Naive B cell (primary cell): Measurements from ENCODE around the gene TUB. TPM values are rescaled to one million over a fixed set of nuclear protein-coding genes. Genes with fewer than 3 reads are reported as not detected.

Experiments used
- ATAC-seq, 2 donors: fragments of 150-1000 bp; cut with Tn5 transposase; 2 replicates each; pipeline ENCODE4 v1.10.0; 2021; ENCODE audit warnings: low read depth in 2 of 2, mild to moderate bottlenecking in 2 of 2, moderate library complexity in 2 of 2
- DNase-seq: peaks from one replicate; pipeline ENCODE4 v3.0.0; 2022
- H3K27ac Mint-ChIP-seq, 6 donors: one replicate each; pipeline ENCODE4 v1.8.0; 2020 to 2022; ENCODE audit warnings: mild to moderate bottlenecking in 6 of 6, mixed read lengths in 6 of 6, moderate library complexity in 5 of 6, inconsistent platforms in 2 of 6
- H3K27me3 Mint-ChIP-seq, 3 donors: one replicate each; pipeline ENCODE4 v1.8.0; 2021 to 2022; ENCODE audit warnings: mixed read lengths in 3 of 3, mild to moderate bottlenecking in 1 of 3
- H3K36me3 Mint-ChIP-seq, 2 donors: one replicate each; pipeline ENCODE4 v1.8.0; 2020 to 2022; ENCODE audit warnings: mixed read lengths in 2 of 2, inconsistent platforms in 1 of 2, mild to moderate bottlenecking in 1 of 2
- H3K4me1 Mint-ChIP-seq, 3 donors: one replicate each; pipeline ENCODE4 v1.8.0; 2020 to 2022; ENCODE audit warnings: mixed read lengths in 3 of 3, inconsistent platforms in 1 of 3, mild to moderate bottlenecking in 1 of 3, moderate library complexity in 1 of 3
- H3K4me3 Mint-ChIP-seq, 8 donors: one replicate each; pipeline ENCODE4 v1.8.0; 2020 to 2022; ENCODE audit warnings: mild to moderate bottlenecking in 8 of 8, mixed read lengths in 8 of 8, moderate library complexity in 8 of 8, inconsistent platforms in 2 of 8
- H3K9me3 Mint-ChIP-seq, 7 donors: one replicate each; pipeline ENCODE4 v1.8.0; 2020 to 2022; ENCODE audit warnings: mixed read lengths in 7 of 7, mild to moderate bottlenecking in 5 of 7, inconsistent platforms in 2 of 7, moderate library complexity in 1 of 7
- polyA plus RNA-seq, 6 donors: library from polyadenylated mRNA; unstranded; fragments of 300-500 nt; fragmentation: Illumina TruSeq; gene quantifications; one replicate each; pipeline ENCODE4 v1.2.3, GENCODE V29; 2021; ENCODE audit warnings: low read depth in 6 of 6

TUB gene
- polyA plus RNA-seq, 6 donors from 2014 or later = 0.05 to 0.12 (median 0.11) TPM; not detected in 3

DNA sequence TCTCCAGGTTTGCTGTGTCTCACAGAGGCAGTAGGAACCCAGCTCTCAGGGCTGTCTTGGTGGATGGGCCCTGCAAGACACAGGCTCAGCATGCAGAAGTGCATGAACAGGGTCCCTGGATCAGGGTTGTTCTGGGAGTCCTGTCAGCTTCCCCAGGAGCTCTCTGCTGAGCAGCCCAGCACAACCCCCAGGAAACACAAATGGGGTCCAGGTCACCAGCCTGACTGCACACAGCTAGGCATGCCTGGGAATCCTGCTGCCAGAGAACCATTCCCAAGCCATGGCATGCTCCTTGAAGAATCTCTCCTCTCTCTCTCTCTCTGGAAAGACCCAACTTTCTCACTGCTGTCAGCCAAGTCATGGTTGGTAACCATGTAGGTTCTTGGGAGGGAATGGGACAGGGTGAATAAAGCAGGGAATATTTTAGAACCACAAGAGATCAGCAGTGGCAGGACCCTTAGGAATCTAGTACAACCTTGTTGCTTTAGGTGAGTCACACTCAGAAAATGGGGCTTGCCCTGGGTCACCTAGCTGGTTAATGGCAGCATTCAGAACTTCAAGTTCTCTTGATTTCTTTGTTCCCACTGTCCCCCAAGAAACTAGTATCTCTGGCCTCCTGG, 21.4 kb downstream of the TUB start:
- ATAC-seq (no peak), DNase-seq (no peak)
- Mint-ChIP-seq H3K36me3 (no peaks in the 10 kb centered on the region), H3K4me1 (peaks cover 0 to 5% (median 0%) of the 10 kb centered on the region in 3 donors), H3K27me3 (no peaks in the 10 kb centered on the region), H3K9me3 (no peaks in the 10 kb centered on the region), H3K4me3 (no peak overlapping the region), H3K27ac (no peak overlapping the region)

DNA sequence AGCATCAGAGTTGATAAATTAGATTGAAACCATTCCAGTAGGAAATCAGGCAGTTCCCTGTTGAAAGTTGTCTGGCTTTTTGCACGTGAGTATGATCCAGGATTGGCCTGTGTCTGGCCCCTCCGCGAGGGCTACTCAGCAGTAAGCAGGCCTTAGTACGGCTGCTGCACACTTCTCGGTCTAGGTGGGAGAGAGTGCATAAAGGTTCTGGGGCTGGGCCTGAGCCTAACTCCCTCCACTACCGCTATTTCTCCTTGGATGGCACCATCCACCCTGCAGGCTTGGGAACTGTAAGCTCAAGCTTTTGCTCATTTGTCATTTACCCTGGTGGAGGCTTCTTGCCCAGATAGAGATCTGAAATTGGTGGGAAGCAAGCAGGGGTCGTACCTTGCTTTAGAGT, 22.0 kb downstream of the TUB start:
- Mint-ChIP-seq H3K27me3 (no peaks in the 10 kb centered on the region), H3K4me1 (peaks cover 0 to 5% (median 0%) of the 10 kb centered on the region in 3 donors), H3K27ac (no peak overlapping the region), H3K9me3 (no peaks in the 10 kb centered on the region), H3K36me3 (no peaks in the 10 kb centered on the region), H3K4me3 (no peak overlapping the region)
- DNase-seq = no peak
- ATAC-seq = no peak

DNA sequence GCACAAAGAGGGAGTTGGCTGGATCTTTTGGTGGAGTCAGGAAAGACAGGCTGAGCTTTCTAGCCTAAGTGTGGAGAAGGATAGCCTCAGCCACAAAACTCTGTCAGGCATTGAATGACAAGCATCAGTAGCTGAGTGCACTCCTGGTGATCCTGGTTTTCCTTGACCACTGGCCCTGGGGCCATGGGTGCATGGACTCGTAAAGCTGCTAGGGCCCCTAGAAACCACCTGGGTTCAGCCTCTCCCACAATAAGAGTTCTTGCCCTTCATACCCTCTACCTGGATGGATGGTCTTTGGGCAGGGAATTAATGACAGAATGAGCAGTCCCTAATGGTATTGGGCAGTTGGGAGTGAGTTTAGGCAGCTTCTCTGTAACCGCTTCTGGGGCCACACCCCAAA, 22.9 kb downstream of the TUB start:
- H3K9me3 Mint-ChIP-seq = no peaks in the 10 kb centered on the region
- DNase-seq (no peak), ATAC-seq (no peak)
- no peak overlapping the region for H3K4me3 Mint-ChIP-seq
- no peak overlapping the region for H3K27ac Mint-ChIP-seq
- peaks cover 0 to 5% (median 0%) of the 10 kb centered on the region in 3 donors for H3K4me1 Mint-ChIP-seq
- H3K36me3 Mint-ChIP-seq = no peaks in the 10 kb centered on the region
- H3K27me3 Mint-ChIP-seq = no peaks in the 10 kb centered on the region

DNA sequence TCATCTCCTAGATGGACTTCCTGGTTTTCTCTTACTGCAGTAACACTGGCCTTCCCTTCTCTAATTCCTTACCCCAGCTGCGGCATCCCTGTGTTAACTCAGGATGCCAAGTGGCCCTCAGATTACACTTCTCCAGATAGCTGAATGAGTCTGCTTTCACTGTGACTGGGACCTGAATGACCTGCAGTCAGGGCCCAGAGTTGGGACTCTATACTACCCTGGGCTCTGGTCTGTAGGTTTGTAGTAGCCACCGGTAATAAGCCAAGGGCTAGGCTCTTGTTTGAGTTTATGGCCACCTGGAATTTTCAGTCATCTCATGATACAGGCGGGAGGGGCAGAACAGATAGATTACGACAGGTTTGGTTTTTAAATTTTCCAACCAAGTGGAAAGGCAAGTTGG, 24.1 kb downstream of the TUB start:
- H3K9me3 Mint-ChIP-seq = no peaks in the 10 kb centered on the region

DNA sequence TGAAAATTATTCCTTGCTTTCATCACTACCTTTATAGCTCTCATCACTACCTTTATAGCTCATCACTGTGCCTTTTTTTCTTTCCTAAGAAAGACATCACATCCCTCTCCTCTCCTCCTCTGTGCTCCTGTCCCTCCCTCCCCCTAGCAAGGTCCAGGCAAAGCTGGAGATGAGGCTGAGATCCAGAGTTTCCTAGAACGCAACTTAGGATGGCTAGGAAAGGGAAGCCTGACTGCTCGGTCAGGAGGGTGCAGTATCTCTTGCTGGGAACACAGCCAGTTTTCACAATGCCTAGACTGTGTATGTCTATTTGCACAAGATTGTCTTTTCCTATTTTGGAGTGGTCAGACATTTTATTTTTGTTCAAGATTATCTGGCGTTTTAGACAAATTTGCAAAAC, 24.7 kb downstream of the TUB start:
- no peak for ATAC-seq
- Mint-ChIP-seq H3K9me3 (no peaks in the 10 kb centered on the region), H3K36me3 (peaks cover 0 to 16% of the 10 kb centered on the region in 2 donors)

More for the DNA sequence above, 24.1 kb downstream of the TUB start:
- Mint-ChIP-seq H3K4me3 (no peak overlapping the region), H3K27me3 (no peaks in the 10 kb centered on the region), H3K4me1 (no peaks in the 10 kb centered on the region), H3K27ac (peak overlapping the region in 1 of 6 donors; percentile 13), H3K36me3 (peaks cover 0 to 11% of the 10 kb centered on the region in 2 donors)
- no peak for ATAC-seq
- DNase-seq = no peak

DNA sequence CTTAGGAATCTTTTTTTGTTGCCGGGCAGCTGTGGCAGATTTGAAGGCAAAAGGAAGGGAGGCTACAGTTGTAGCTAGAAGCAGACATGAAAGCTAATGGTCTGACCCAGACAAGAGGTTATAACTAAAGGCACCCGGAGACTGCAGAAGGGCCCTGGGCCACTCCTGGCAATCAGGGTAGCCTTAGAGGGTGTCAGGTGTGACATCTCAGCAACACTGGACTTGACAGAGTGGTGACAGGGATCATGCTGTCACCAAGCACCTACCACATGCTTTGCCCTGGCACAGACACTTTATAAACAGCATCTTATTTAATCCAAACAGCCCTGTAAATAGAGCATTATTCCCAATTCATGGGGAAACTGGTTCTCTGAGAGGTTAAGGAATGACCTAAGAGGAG, 25.7 kb downstream of the TUB start:
- no peaks in the 10 kb centered on the region for H3K9me3 Mint-ChIP-seq
- no peak for DNase-seq
- peak overlapping the region in 1 of 8 donors; percentile 66 for H3K4me3 Mint-ChIP-seq
- H3K27ac Mint-ChIP-seq = no peak overlapping the region
- no peaks in the 10 kb centered on the region for H3K4me1 Mint-ChIP-seq
- peaks cover 0 to 22% of the 10 kb centered on the region in 2 donors for H3K36me3 Mint-ChIP-seq
- ATAC-seq = no peak
- no peaks in the 10 kb centered on the region for H3K27me3 Mint-ChIP-seq

More for the DNA sequence above, 24.7 kb downstream of the TUB start:
- DNase-seq = no peak
- Mint-ChIP-seq H3K4me1 (no peaks in the 10 kb centered on the region), H3K27ac (no peak overlapping the region), H3K27me3 (no peaks in the 10 kb centered on the region), H3K4me3 (no peak overlapping the region)

DNA sequence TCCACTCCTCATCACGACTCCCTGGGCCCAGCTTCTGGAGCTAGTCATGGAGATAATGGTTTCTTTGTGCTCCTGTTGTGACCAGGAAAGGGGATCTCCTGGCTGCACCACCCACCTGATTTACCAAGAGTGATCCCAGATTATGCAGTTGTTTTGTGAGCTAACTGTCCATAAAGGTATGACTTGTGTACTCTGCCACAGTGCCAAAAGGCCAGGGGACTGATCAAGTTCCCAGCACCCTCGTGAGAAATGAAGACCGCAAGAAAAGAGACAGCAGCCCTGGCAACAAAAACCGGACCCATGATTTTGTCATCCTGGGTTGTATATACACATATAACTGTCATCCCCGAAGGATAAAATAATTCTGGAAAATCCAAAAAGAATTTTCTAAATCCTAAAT, 26.6 kb downstream of the TUB start:
- Mint-ChIP-seq H3K36me3 (peaks cover 0 to 22% of the 10 kb centered on the region in 2 donors), H3K27me3 (no peaks in the 10 kb centered on the region), H3K4me3 (no peak overlapping the region), H3K4me1 (no peaks in the 10 kb centered on the region), H3K27ac (no peak overlapping the region), H3K9me3 (no peaks in the 10 kb centered on the region)
- no peak for ATAC-seq
- DNase-seq = no peak

DNA sequence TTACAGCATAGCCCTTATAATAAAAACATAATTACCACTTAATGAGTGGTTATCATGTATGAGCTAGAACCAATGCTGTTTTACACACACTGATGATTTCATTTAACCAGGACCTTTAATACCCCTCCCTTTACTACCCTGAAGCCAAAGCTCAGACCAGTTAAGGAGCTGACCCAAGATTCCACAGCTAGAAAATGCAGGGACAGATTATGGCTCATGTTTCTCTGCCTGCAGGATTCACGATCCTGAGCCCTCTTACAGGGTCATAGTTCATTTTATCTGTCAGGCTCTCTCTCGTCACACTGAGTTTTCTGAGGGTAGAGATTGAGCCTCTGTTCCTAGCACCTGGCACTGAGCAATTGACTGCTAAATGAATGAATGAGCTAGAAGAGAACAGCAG, 27.4 kb downstream of the TUB start:
- no peaks in the 10 kb centered on the region for H3K27me3 Mint-ChIP-seq
- DNase-seq (no peak), ATAC-seq (no peak)
- no peak overlapping the region for H3K27ac Mint-ChIP-seq
- H3K9me3 Mint-ChIP-seq = no peaks in the 10 kb centered on the region
- H3K36me3 Mint-ChIP-seq = peaks cover 0 to 22% of the 10 kb centered on the region in 2 donors
- H3K4me3 Mint-ChIP-seq = no peak overlapping the region
- no peaks in the 10 kb centered on the region for H3K4me1 Mint-ChIP-seq

DNA sequence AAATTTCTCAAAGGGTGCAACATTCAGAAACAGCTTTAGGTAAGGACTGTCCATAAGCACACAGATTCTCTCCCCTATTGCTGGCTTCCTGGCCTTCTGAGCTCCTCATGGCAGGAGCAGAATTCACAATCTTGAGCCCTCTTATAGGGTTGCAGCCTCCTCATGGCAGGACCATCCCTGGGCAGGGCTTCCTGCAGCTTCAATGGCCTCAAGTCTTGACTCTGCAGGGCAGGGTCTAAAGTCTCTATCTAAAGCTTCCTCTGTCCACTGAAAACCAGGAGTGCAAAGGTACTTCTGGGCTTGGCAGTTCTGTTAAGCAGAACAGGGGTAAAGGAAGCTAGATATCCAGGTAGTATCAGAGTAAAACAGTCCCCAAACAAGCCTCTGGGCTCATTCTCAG, 28.7 kb downstream of the TUB start:
- Mint-ChIP-seq H3K9me3 (peaks cover 2 to 9% (median 5%) of the 10 kb centered on the region in 7 donors), H3K27ac (no peak overlapping the region)
- ATAC-seq = no peak

DNA sequence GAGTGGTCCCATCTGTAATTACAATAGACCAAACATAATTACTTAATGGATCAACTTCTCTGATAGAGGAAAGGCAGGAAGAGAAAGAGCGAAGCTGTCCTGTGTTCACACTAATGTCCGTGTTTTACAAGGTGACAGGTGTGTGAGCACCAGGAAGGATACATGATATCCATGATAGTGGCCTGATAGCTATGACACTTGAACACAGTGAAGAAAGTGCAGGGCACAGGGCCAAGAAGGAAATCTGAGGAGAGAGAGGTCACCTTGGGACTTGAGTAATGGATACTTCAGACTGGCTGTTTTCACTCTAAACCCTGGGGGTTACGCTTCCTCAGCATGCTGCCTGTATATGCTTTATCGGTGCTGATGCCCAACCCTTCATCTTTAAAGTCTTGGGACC, 29.4 kb downstream of the TUB start:
- ATAC-seq (no peak), DNase-seq (no peak)
- Mint-ChIP-seq H3K27ac (no peak overlapping the region), H3K27me3 (no peaks in the 10 kb centered on the region), H3K4me3 (no peak overlapping the region), H3K36me3 (peaks cover 17 to 31% of the 10 kb centered on the region in 2 donors), H3K4me1 (no peaks in the 10 kb centered on the region), H3K9me3 (peaks cover 7 to 15% (median 12%) of the 10 kb centered on the region in 7 donors)

More for the DNA sequence above, 28.7 kb downstream of the TUB start:
- peaks cover 10 to 26% of the 10 kb centered on the region in 2 donors for H3K36me3 Mint-ChIP-seq
- no peak overlapping the region for H3K4me3 Mint-ChIP-seq
- no peaks in the 10 kb centered on the region for H3K27me3 Mint-ChIP-seq
- H3K4me1 Mint-ChIP-seq = no peaks in the 10 kb centered on the region
- no peak for DNase-seq

DNA sequence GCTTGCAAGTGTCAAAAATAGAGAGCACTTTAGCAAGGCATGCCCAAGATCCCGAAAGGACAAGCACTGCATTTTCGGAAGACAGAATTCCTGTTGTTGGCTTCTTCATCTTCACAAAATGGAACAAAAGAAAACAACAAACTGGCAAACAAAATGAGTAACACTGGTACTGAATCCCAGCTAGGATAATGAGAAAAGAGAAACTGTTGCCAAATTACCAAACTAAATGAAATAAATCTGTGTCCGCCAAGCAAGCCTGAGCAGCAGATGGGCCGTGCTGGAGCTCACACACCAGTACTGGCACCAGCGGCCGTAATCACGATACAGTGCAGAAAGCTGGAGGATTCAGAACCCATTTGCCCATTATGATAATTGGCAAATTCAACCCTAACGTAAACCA, 30.6 kb downstream of the TUB start:
- H3K27me3 Mint-ChIP-seq = no peaks in the 10 kb centered on the region
- no peak for ATAC-seq

DNA sequence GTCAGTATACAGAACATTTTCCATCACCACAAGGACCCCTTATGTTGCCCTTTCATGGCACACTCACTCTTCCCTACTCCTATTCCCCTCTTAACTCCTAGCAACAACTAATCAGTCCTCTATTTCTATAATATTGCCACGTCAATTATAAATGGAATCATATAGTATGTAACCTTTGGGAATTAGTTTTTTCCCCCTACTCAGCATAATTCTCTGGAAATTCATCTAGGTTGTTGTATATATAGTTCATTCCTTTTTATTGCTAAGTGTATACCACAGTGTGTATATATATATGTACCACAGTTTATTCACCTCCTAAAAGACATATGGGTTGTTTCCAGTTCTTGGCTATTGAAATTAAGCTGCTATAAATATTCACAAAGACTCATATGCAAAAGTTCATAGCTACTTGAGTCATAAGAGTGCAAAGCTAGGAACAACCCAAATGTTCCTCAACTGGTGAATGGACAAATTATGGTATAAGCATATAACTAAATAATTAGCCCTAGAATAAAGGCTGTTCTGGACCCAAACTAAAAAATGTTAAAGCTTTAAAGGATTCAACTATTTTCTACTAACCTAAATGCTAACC, 41.3 kb downstream of the TUB start:
- Mint-ChIP-seq H3K4me3 (no peak overlapping the region), H3K4me1 (no peaks in the 10 kb centered on the region), H3K27ac (no peak overlapping the region), H3K36me3 (peaks cover 4 to 33% of the 10 kb centered on the region in 2 donors), H3K9me3 (peaks cover 0 to 15% (median 10%) of the 10 kb centered on the region in 7 donors), H3K27me3 (no peaks in the 10 kb centered on the region)
- no peak for DNase-seq
- ATAC-seq = no peak

More for the DNA sequence above, 30.6 kb downstream of the TUB start:
- Mint-ChIP-seq H3K9me3 (peaks cover 7 to 25% (median 20%) of the 10 kb centered on the region in 7 donors), H3K27ac (no peak overlapping the region), H3K4me1 (no peaks in the 10 kb centered on the region), H3K4me3 (no peak overlapping the region), H3K36me3 (peaks cover 29 to 42% of the 10 kb centered on the region in 2 donors)
- DNase-seq = no peak

DNA sequence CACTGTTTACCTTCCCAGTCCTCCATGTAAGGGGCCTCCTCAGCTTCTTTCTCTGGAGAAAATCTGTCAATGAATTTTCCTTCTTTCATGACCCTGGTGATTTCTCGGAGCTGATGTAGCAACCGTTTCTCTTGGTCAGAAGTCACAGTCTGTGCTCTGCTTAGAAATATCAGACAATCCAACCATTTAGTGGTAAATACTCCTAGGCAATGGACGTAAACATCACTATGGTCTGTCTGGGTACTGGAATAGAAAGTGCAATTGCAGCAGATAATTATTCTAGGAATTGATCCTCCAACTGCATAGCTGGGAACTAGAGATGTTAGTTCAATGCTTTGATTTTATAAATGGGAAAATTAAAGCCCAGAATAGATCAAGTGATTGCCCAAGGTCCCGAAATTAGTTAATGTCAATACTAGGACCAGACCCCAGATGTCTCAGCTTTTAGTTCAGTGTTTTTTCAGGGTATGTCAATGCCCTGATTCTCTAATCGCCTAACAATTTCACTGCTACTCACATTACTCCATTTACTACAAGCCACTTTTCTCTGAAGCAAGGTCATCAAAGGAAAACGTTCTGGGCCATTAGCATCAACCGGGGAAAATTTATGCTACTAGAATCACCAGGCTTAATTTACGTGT, 45.8 kb downstream of the TUB start:
- ATAC-seq = no peak

DNA sequence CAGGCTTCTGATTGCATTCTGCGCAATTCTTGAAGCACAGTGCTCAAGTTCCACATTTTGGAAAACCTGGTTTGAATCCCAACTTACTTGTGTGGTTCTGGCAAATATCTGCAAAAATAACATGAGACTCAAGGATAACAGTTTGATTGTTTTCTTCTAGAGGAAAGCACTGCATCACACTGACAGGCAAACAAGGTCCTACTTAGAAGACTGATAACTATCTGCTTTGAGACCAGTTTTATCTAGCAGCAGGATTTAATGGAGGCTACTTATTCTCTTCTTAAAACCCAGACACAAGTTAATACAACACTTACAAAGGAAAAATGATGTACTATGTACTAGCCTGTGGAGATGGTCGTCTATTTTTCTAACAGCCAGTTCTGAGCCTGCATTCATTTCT, 46.4 kb downstream of the TUB start:
- H3K27ac Mint-ChIP-seq = no peak overlapping the region
- no peaks in the 10 kb centered on the region for H3K4me1 Mint-ChIP-seq
- ATAC-seq = no peak

More for the DNA sequence above, 45.8 kb downstream of the TUB start:
- H3K36me3 Mint-ChIP-seq = peaks cover 7 to 23% of the 10 kb centered on the region in 2 donors
- no peaks in the 10 kb centered on the region for H3K4me1 Mint-ChIP-seq
- no peaks in the 10 kb centered on the region for H3K27me3 Mint-ChIP-seq
- peak overlapping the region in 1 of 6 donors; percentile 7 for H3K27ac Mint-ChIP-seq
- no peak overlapping the region for H3K4me3 Mint-ChIP-seq
- DNase-seq = no peak
- H3K9me3 Mint-ChIP-seq = peaks cover 0 to 4% (median 0%) of the 10 kb centered on the region in 7 donors

More for the DNA sequence above, 46.4 kb downstream of the TUB start:
- Mint-ChIP-seq H3K36me3 (peaks cover 7 to 18% of the 10 kb centered on the region in 2 donors), H3K9me3 (no peaks in the 10 kb centered on the region), H3K27me3 (no peaks in the 10 kb centered on the region), H3K4me3 (no peak overlapping the region)
- no peak for DNase-seq
